ENCODE measurements around the gene RALY.

RALY gene

GRCh38 chr20:33993576-33994221, at the start of gene RALY:
TSS of gene RALY (plus strand) at chr20:33993911. CDS start at chr20:34072075, 78,164 bp downstream.
- H3K4me2 ChIP-seq (ENCODE audit: low read length) = peak within 1 kb of the TSS; percentile 99
- H3K9me3 ChIP-seq (ENCODE audit: control insufficient read depth, insufficient read depth, low read length) = no peaks in the 10 kb centered on the region
- no peaks in the 10 kb centered on the region for H3K27me3 ChIP-seq (ENCODE audit: control insufficient read depth, low read length)
- H3K79me2 ChIP-seq (ENCODE audit: control insufficient read depth, low read length) = peaks cover 65% of the 10 kb centered on the region
- H3K36me3 ChIP-seq (ENCODE audit: control insufficient read depth, low read length) = peaks cover 32% of the 10 kb centered on the region
- no peaks in the 10 kb centered on the region for H3F3A ChIP-seq (ENCODE audit: control insufficient read depth, insufficient read depth)
- no peak for TF ChIP-seq EZH2phosphoT487 (IDR thresholded peaks at IDR 0.05; ENCODE audit: borderline replicate concordance, low read length)
- TF ChIP-seq, protein P1, sequence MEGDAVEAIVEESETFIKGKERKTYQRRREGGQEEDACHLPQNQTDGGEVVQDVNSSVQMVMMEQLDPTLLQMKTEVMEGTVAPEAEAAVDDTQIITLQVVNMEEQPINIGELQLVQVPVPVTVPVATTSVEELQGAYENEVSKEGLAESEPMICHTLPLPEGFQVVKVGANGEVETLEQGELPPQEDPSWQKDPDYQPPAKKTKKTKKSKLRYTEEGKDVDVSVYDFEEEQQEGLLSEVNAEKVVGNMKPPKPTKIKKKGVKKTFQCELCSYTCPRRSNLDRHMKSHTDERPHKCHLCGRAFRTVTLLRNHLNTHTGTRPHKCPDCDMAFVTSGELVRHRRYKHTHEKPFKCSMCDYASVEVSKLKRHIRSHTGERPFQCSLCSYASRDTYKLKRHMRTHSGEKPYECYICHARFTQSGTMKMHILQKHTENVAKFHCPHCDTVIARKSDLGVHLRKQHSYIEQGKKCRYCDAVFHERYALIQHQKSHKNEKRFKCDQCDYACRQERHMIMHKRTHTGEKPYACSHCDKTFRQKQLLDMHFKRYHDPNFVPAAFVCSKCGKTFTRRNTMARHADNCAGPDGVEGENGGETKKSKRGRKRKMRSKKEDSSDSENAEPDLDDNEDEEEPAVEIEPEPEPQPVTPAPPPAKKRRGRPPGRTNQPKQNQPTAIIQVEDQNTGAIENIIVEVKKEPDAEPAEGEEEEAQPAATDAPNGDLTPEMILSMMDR (IDR thresholded peaks at IDR 0.05; ENCODE audit: low read depth, low read length, poor library complexity, severe bottlenecking) = no peak
- peaks cover 38% of the 10 kb centered on the region for H4K20me1 ChIP-seq (ENCODE audit: control insufficient read depth, insufficient read depth, low read depth, low read length)
- H3K4me3 ChIP-seq (ENCODE audit: low read length) = peak within 1 kb of the TSS; percentile 90
- peaks cover 31% of the 10 kb centered on the region for H3K4me1 ChIP-seq (ENCODE audit: control insufficient read depth, low read length)
- H3K9me2 ChIP-seq (replicated peaks; ENCODE audit: control insufficient read depth, low read length) = no peaks in the 10 kb centered on the region
- peak within 1 kb of the TSS; percentile 84 for H3K27ac ChIP-seq (ENCODE audit: low read depth, low read length)

DNA sequence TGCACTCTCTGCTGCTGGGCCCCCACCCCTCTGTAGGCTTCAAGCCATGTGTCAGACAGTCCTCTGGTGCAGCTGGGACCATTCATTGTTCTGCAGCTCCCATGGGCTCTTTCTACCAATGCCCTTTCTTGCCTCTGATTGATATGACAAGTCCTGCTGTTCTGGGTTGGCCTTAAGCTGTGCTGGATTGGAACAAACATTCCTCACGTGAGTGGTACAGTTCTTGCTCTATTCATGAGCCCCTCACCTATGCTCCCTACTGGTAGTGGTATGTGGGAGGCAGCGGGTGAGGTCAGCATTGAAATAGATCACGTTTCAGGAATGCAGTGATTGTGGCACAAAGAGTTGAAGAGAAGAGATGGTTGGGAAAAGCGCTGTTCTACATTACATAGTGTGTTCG, 48.8 kb upstream of the RALY start:
- H3K9me2 ChIP-seq (replicated peaks; ENCODE audit: control insufficient read depth, low read length) = no peaks in the 10 kb centered on the region
- H3K27ac ChIP-seq (ENCODE audit: low read depth, low read length) = no peak overlapping the region
- TF ChIP-seq, protein P1 (IDR thresholded peaks at IDR 0.05; ENCODE audit: low read depth, low read length, poor library complexity, severe bottlenecking) = no peak
- no peak for TF ChIP-seq EZH2phosphoT487 (IDR thresholded peaks at IDR 0.05; ENCODE audit: borderline replicate concordance, low read length)
- H3F3A ChIP-seq (ENCODE audit: control insufficient read depth, insufficient read depth) = no peaks in the 10 kb centered on the region
- H3K36me3 ChIP-seq (ENCODE audit: control insufficient read depth, low read length) = no peaks in the 10 kb centered on the region
- H3K27me3 ChIP-seq (ENCODE audit: control insufficient read depth, low read length) = 0 out of 2 replicates have a peak, but pooled peaks cover 2% of the 10 kb centered on the region
- no peak overlapping the region for H3K4me2 ChIP-seq (ENCODE audit: low read length)
- H3K9me3 ChIP-seq (ENCODE audit: control insufficient read depth, insufficient read depth, low read length) = peaks cover 23% of the 10 kb centered on the region
- H3K4me1 ChIP-seq (ENCODE audit: control insufficient read depth, low read length) = no peaks in the 10 kb centered on the region
- H4K20me1 ChIP-seq (ENCODE audit: control insufficient read depth, insufficient read depth, low read depth, low read length) = no peaks in the 10 kb centered on the region
- no peak overlapping the region for H3K4me3 ChIP-seq (ENCODE audit: low read length)
- no peaks in the 10 kb centered on the region for H3K79me2 ChIP-seq (ENCODE audit: control insufficient read depth, low read length)

- no peaks in the 10 kb centered on the region for H3K36me3 ChIP-seq (ENCODE audit: control insufficient read depth, low read length)
- no peak overlapping the region for H3K4me3 ChIP-seq (ENCODE audit: low read length)
- no peaks in the 10 kb centered on the region for H3K4me1 ChIP-seq (ENCODE audit: control insufficient read depth, low read length)
- H3K79me2 ChIP-seq (ENCODE audit: control insufficient read depth, low read length) = no peaks in the 10 kb centered on the region
- H4K20me1 ChIP-seq (ENCODE audit: control insufficient read depth, insufficient read depth, low read depth, low read length) = no peaks in the 10 kb centered on the region
- no peaks in the 10 kb centered on the region for H3K9me2 ChIP-seq (replicated peaks; ENCODE audit: control insufficient read depth, low read length)
- no peak overlapping the region for H3K4me2 ChIP-seq (ENCODE audit: low read length)
- H3F3A ChIP-seq (ENCODE audit: control insufficient read depth, insufficient read depth) = no peaks in the 10 kb centered on the region
- peaks cover 23% of the 10 kb centered on the region for H3K9me3 ChIP-seq (ENCODE audit: control insufficient read depth, insufficient read depth, low read length)
- no peak for TF ChIP-seq EZH2phosphoT487 (IDR thresholded peaks at IDR 0.05; ENCODE audit: borderline replicate concordance, low read length)
- TF ChIP-seq, protein P1 (IDR thresholded peaks at IDR 0.05; ENCODE audit: low read depth, low read length, poor library complexity, severe bottlenecking) = no peak
- 0 out of 2 replicates have a peak, but pooled peaks cover 2% of the 10 kb centered on the region for H3K27me3 ChIP-seq (ENCODE audit: control insufficient read depth, low read length)
- no peak overlapping the region for H3K27ac ChIP-seq (ENCODE audit: low read depth, low read length)
Observed at GRCh38 chr20:33945391-33946081, 48.2 kb upstream of the RALY start.

Measured in DOHH2 (cell line).